ENCODE measurements around the gene LYG2. TPM values are rescaled to one million over a fixed set of nuclear protein-coding genes. Genes with fewer than 3 reads are reported as not detected.
"Not testable (repeated sequence)": the region's sequence is repeated elsewhere in the genome, so short reads cannot be mapped to it uniquely, and the experiment has no call there.

The LYG2 gene
- 0.29 TPM in 1 of 2 replicates, not detected in the other for total RNA-seq (2021)
- long read RNA-seq = 0 reads

GRCh38 chr2:99255491-99256318 is at the start of gene LYG2:
TSS of gene LYG2 (minus strand) at chr2:99255666. CDS start at chr2:99254260, 1,406 bp downstream.
- Histone ChIP-seq H4K8ac (replicated peaks; ENCODE audit: insufficient read length, low read depth, low read length) (no peak within 1 kb of the TSS), H2BK15ac (ENCODE audit: low read depth, low read length) (no peak within 1 kb of the TSS), H3K79me2 (ENCODE audit: insufficient read depth, low read length) (no peaks in the 10 kb centered on the region), H3K27me3 (ENCODE audit: insufficient read depth, low read length) (no peaks in the 10 kb centered on the region), H2BK120ac (ENCODE audit: low read depth, low read length, poor library complexity, severe bottlenecking) (no peak within 1 kb of the TSS), H2AK5ac (ENCODE audit: insufficient read length, low read length) (no peak within 1 kb of the TSS), H3K14ac (ENCODE audit: insufficient read depth, low read length) (peak within 1 kb of the TSS; percentile 63; the same call in 1 of the 2 replicates), H3K23ac (ENCODE audit: insufficient read length, low read depth, low read length) (no peak within 1 kb of the TSS), H3K4me1 (ENCODE audit: insufficient read depth, low read length) (no peaks in the 10 kb centered on the region), H2AFZ (ENCODE audit: low read length) (no peak within 1 kb of the TSS), H3K27ac (ENCODE audit: insufficient read length, low read depth, low read length) (no peak within 1 kb of the TSS), H3K18ac (ENCODE audit: insufficient read length, low read depth, low read length) (no peak within 1 kb of the TSS), H3K4ac (ENCODE audit: low read depth, low read length) (no peak within 1 kb of the TSS), H2BK20ac (ENCODE audit: low read depth, low read length, poor library complexity, severe bottlenecking) (no peak within 1 kb of the TSS), H3K56ac (ENCODE audit: insufficient read length, low read depth, low read length) (no peak within 1 kb of the TSS), H3K79me1 (ENCODE audit: insufficient read depth, low read depth, low read length, poor library complexity, severe bottlenecking) (no peaks in the 10 kb centered on the region), H4K91ac (ENCODE audit: insufficient read length, low read depth, low read length) (no peak within 1 kb of the TSS), H3K9me3 (ENCODE audit: control insufficient read depth, low read depth, low read length) (no peaks in the 10 kb centered on the region), H2BK5ac (ENCODE audit: insufficient read length, low read length) (no peak within 1 kb of the TSS), H3K9ac (ENCODE audit: extremely low read depth, insufficient read length, low read length) (no peak within 1 kb of the TSS), H3T11ph (ENCODE audit: low read length) (no peak within 1 kb of the TSS), H2BK12ac (ENCODE audit: insufficient read length, low read depth, low read length) (no peak within 1 kb of the TSS), H4K20me1 (ENCODE audit: control insufficient read depth, insufficient read depth, insufficient read length) (no peaks in the 10 kb centered on the region), H3K23me2 (ENCODE audit: insufficient read length, low read depth, low read length, poor library complexity, severe bottlenecking) (no peaks in the 10 kb centered on the region), H3K4me2 (ENCODE audit: insufficient read depth, insufficient read length, low read length) (no peak within 1 kb of the TSS), H4K5ac (ENCODE audit: insufficient read length, low read depth, low read length) (no peak within 1 kb of the TSS)
- Mint-ChIP-seq H3K27ac (no peak within 1 kb of the TSS; a peak in 1 of 7 replicates), H3K4me1 (no peaks in the 10 kb centered on the region), H3K36me3 (ENCODE audit: insufficient read depth in 1 of 3, low read depth in 3 of 3) (peaks cover 0 to 8% (median 2%) of the 10 kb centered on the region in 3 experiments; a peak in 4 of 7 replicates), H3K9me3 (peaks cover 14 to 20% of the 10 kb centered on the region in 2 experiments), H3K27me3 (ENCODE audit: low read depth) (peaks cover 4% of the 10 kb centered on the region), H3K4me3 (no peak within 1 kb of the TSS; a peak in 1 of 5 replicates)
- no peak for DNase-seq
- no CpG with 5 or more reads among the region's 7 CpGs for WGBS (ENCODE audit: extremely low coverage, insufficient read length, low lambda C conversion rate)
- TF ChIP-seq CTCF (conservative IDR thresholded peaks at IDR 0.05) = no peak

GRCh38 chr2:99301097-99301496 is 45.6 kb upstream of the LYG2 start, which contains the start of gene LYG1:
TSS of gene LYG1 (minus strand) at chr2:99301197. CDS start at chr2:99295670, 5,527 bp downstream.
- not testable (repeated sequence) for H3K4me1 Mint-ChIP-seq; H2AK5ac ChIP-seq (ENCODE audit: insufficient read length, low read length); H2BK12ac ChIP-seq (ENCODE audit: insufficient read length, low read depth, low read length); H3K18ac ChIP-seq (ENCODE audit: insufficient read length, low read depth, low read length); H4K8ac ChIP-seq (replicated peaks; ENCODE audit: insufficient read length, low read depth, low read length); H3K9me3 Mint-ChIP-seq; H2AFZ ChIP-seq (ENCODE audit: low read length); H3K27ac ChIP-seq (ENCODE audit: insufficient read length, low read depth, low read length); H3K23ac ChIP-seq (ENCODE audit: insufficient read length, low read depth, low read length); H2BK20ac ChIP-seq (ENCODE audit: low read depth, low read length, poor library complexity, severe bottlenecking); H3K4me1 ChIP-seq (ENCODE audit: insufficient read depth, low read length); H3K4ac ChIP-seq (ENCODE audit: low read depth, low read length); H3K79me1 ChIP-seq (ENCODE audit: insufficient read depth, low read depth, low read length, poor library complexity, severe bottlenecking); H2BK15ac ChIP-seq (ENCODE audit: low read depth, low read length); H4K5ac ChIP-seq (ENCODE audit: insufficient read length, low read depth, low read length); H4K20me1 ChIP-seq (ENCODE audit: control insufficient read depth, insufficient read depth, insufficient read length); H3K9me3 ChIP-seq (ENCODE audit: control insufficient read depth, low read depth, low read length); H3K23me2 ChIP-seq (ENCODE audit: insufficient read length, low read depth, low read length, poor library complexity, severe bottlenecking); H3K27ac Mint-ChIP-seq; H4K91ac ChIP-seq (ENCODE audit: insufficient read length, low read depth, low read length); H2BK5ac ChIP-seq (ENCODE audit: insufficient read length, low read length); H3T11ph ChIP-seq (ENCODE audit: low read length); H3K36me3 Mint-ChIP-seq (ENCODE audit: insufficient read depth in 1 of 3, low read depth in 3 of 3); H3K4me2 ChIP-seq (ENCODE audit: insufficient read depth, insufficient read length, low read length); H3K4me3 Mint-ChIP-seq; H3K27me3 ChIP-seq (ENCODE audit: insufficient read depth, low read length); H3K79me2 ChIP-seq (ENCODE audit: insufficient read depth, low read length); H3K14ac ChIP-seq (ENCODE audit: insufficient read depth, low read length); H3K56ac ChIP-seq (ENCODE audit: insufficient read length, low read depth, low read length); DNase-seq; H3K27me3 Mint-ChIP-seq (ENCODE audit: low read depth); H2BK120ac ChIP-seq (ENCODE audit: low read depth, low read length, poor library complexity, severe bottlenecking)
- peak within 1 kb of the TSS; percentile 14 for H3K9ac ChIP-seq (ENCODE audit: extremely low read depth, insufficient read length, low read length)
- WGBS (ENCODE audit: extremely low coverage, insufficient read length, low lambda C conversion rate) = no CpG with 5 or more reads among the region's 2 CpGs
